ENCODE data around the gene GLCCI1. TPM values are rescaled to one million over a fixed set of nuclear protein-coding genes. Genes with fewer than 3 reads are reported as not detected.

GLCCI1 gene
- polyA plus RNA-seq, 1 donor from 2014 or later, result 37.2 TPM

DNA sequence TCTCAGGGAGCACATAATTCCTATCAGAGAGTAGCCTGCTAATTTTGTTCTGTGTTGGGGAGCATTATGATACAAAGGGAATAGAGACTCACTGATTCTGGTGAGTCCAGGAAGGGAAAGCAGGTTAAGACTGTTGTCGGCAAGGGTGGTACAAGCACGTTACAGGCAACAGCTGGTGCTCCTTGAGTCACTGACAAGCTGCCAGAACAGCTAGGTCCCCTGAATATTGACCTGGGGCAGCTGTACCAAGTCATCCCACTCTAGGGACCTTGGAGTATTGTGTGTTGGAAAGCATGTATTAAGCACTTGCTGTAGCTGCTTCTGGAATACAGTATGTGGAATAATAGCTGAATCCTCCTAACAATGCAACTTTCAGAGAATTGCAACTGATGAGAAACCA is 37.0 kb upstream of the GLCCI1 start:
- Histone ChIP-seq H3K27me3 (ENCODE audit: insufficient read depth, low read depth, low read length) (no peaks in the 10 kb centered on the region), H3K9ac (ENCODE audit: low read length) (no peak overlapping the region), H3K79me2 (replicated peaks; ENCODE audit: insufficient read depth, low read length) (no peaks in the 10 kb centered on the region), H3K36me3 (ENCODE audit: insufficient read depth, low read length) (no peaks in the 10 kb centered on the region), H3K4me3 (ENCODE audit: low read length) (no peak overlapping the region), H3K9me2 (ENCODE audit: insufficient read depth, low read length) (no peaks in the 10 kb centered on the region), H3K4me2 (ENCODE audit: low read length) (no peak overlapping the region), H2AFZ (ENCODE audit: low read depth, low read length) (no peak overlapping the region), H3F3A (ENCODE audit: insufficient read depth, low read length, poor library complexity, severe bottlenecking) (no peaks in the 10 kb centered on the region), H4K20me1 (ENCODE audit: insufficient read depth) (no peaks in the 10 kb centered on the region), H3K9me3 (ENCODE audit: low read length) (no peaks in the 10 kb centered on the region), H3K27ac (ENCODE audit: low read length) (no peak overlapping the region)
- TF ChIP-seq EZH2 (IDR thresholded peaks at IDR 0.05; ENCODE audit: borderline replicate concordance, insufficient read depth, low read length, poor library complexity, severe bottlenecking), result no peak
- TF ChIP-seq POLR2AphosphoS5 (IDR thresholded peaks at IDR 0.05), result no peak
- TF ChIP-seq TAF1 (IDR thresholded peaks at IDR 0.05; ENCODE audit: low read depth), result no peak
- TF ChIP-seq, protein P1, sequence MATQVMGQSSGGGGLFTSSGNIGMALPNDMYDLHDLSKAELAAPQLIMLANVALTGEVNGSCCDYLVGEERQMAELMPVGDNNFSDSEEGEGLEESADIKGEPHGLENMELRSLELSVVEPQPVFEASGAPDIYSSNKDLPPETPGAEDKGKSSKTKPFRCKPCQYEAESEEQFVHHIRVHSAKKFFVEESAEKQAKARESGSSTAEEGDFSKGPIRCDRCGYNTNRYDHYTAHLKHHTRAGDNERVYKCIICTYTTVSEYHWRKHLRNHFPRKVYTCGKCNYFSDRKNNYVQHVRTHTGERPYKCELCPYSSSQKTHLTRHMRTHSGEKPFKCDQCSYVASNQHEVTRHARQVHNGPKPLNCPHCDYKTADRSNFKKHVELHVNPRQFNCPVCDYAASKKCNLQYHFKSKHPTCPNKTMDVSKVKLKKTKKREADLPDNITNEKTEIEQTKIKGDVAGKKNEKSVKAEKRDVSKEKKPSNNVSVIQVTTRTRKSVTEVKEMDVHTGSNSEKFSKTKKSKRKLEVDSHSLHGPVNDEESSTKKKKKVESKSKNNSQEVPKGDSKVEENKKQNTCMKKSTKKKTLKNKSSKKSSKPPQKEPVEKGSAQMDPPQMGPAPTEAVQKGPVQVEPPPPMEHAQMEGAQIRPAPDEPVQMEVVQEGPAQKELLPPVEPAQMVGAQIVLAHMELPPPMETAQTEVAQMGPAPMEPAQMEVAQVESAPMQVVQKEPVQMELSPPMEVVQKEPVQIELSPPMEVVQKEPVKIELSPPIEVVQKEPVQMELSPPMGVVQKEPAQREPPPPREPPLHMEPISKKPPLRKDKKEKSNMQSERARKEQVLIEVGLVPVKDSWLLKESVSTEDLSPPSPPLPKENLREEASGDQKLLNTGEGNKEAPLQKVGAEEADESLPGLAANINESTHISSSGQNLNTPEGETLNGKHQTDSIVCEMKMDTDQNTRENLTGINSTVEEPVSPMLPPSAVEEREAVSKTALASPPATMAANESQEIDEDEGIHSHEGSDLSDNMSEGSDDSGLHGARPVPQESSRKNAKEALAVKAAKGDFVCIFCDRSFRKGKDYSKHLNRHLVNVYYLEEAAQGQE (IDR thresholded peaks at IDR 0.05; ENCODE audit: borderline replicate concordance), result no peak
- TF ChIP-seq MXI1 (conservative IDR thresholded peaks at IDR 0.05; ENCODE audit: poor library complexity, severe bottlenecking), result no peak
- no peak for TF ChIP-seq RAD21 (conservative IDR thresholded peaks at IDR 0.05)
- TF ChIP-seq, protein P2, sequence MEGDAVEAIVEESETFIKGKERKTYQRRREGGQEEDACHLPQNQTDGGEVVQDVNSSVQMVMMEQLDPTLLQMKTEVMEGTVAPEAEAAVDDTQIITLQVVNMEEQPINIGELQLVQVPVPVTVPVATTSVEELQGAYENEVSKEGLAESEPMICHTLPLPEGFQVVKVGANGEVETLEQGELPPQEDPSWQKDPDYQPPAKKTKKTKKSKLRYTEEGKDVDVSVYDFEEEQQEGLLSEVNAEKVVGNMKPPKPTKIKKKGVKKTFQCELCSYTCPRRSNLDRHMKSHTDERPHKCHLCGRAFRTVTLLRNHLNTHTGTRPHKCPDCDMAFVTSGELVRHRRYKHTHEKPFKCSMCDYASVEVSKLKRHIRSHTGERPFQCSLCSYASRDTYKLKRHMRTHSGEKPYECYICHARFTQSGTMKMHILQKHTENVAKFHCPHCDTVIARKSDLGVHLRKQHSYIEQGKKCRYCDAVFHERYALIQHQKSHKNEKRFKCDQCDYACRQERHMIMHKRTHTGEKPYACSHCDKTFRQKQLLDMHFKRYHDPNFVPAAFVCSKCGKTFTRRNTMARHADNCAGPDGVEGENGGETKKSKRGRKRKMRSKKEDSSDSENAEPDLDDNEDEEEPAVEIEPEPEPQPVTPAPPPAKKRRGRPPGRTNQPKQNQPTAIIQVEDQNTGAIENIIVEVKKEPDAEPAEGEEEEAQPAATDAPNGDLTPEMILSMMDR (IDR thresholded peaks at IDR 0.05; ENCODE audit: poor library complexity, severe bottlenecking), result no peak
- no peak for TF ChIP-seq EP300 (conservative IDR thresholded peaks at IDR 0.05; ENCODE audit: poor library complexity, severe bottlenecking)
- TF ChIP-seq SMC3 (conservative IDR thresholded peaks at IDR 0.05; ENCODE audit: poor library complexity), result no peak

DNA sequence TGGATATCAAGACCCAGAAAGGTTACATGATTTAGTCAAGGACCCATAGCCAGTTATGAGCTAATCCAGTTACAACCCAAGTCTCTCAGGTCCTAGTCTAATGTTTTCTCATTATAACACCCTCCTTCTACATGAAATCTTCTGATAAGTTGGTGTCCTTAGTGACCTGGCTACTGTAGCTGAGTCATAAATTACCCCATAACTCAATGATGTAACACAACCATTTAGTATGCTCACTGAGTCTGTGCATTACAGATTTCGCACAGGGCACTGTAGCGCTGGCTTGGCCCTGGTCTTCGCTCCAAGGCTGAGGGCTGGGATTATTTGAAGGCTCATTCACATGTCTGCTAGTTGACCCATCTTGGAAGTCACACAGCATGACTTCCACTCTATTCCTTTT is 36.0 kb upstream of the GLCCI1 start:
- Histone ChIP-seq H3K79me2 (replicated peaks; ENCODE audit: insufficient read depth, low read length) (no peaks in the 10 kb centered on the region), H3K9me3 (ENCODE audit: low read length) (no peaks in the 10 kb centered on the region), H2AFZ (ENCODE audit: low read depth, low read length) (no peak overlapping the region), H3K4me2 (ENCODE audit: low read length) (no peak overlapping the region), H3K4me3 (ENCODE audit: low read length) (no peak overlapping the region), H3K9me2 (ENCODE audit: insufficient read depth, low read length) (no peaks in the 10 kb centered on the region), H3K36me3 (ENCODE audit: insufficient read depth, low read length) (no peaks in the 10 kb centered on the region), H3K27me3 (ENCODE audit: insufficient read depth, low read depth, low read length) (no peaks in the 10 kb centered on the region), H4K20me1 (ENCODE audit: insufficient read depth) (no peaks in the 10 kb centered on the region), H3K9ac (ENCODE audit: low read length) (no peak overlapping the region), H3F3A (ENCODE audit: insufficient read depth, low read length, poor library complexity, severe bottlenecking) (no peaks in the 10 kb centered on the region), H3K27ac (ENCODE audit: low read length) (no peak overlapping the region)
- TF ChIP-seq SMC3 (conservative IDR thresholded peaks at IDR 0.05; ENCODE audit: poor library complexity) (no peak), EZH2 (IDR thresholded peaks at IDR 0.05; ENCODE audit: borderline replicate concordance, insufficient read depth, low read length, poor library complexity, severe bottlenecking) (no peak), RAD21 (conservative IDR thresholded peaks at IDR 0.05) (no peak), EP300 (conservative IDR thresholded peaks at IDR 0.05; ENCODE audit: poor library complexity, severe bottlenecking) (no peak), MXI1 (conservative IDR thresholded peaks at IDR 0.05; ENCODE audit: poor library complexity, severe bottlenecking) (no peak), POLR2AphosphoS5 (IDR thresholded peaks at IDR 0.05) (no peak), TAF1 (IDR thresholded peaks at IDR 0.05; ENCODE audit: low read depth) (no peak)
- TF ChIP-seq, protein P2 (IDR thresholded peaks at IDR 0.05; ENCODE audit: poor library complexity, severe bottlenecking), result no peak
- TF ChIP-seq, protein P1 (IDR thresholded peaks at IDR 0.05; ENCODE audit: borderline replicate concordance), result no peak
